PC-3 (cell line): ENCODE data around the gene RXRA. TPM values are rescaled to one million over a fixed set of nuclear protein-coding genes. Genes with fewer than 3 reads are reported as not detected.
A peak's percentile ranks its signal among the peaks of the same experiment; 100 is the strongest.

Experiments used
- ATAC-seq: fragments of 200-7000 bp; cut with Tn5 transposase; 2 replicates; pipeline ENCODE4 v1.9.1; 2020; ENCODE audit warnings: mild to moderate bottlenecking, moderate library complexity
- BruUV-seq: library from RNA; stranded (reverse); fragments of 400-500 nt; replicated peaks from 2 replicates; lab custom pipeline; 2021; lab: Mats Ljungman, UMichigan
- CTCF ChIA-PET: fragments of 300-600 bp; sonication (Branson Sonifier 250); formaldehyde crosslinking; loops from one replicate; lab custom pipeline; 2022; ENCODE audit warnings: antibody characterized with exemption; lab: Charles Lee
- POLR2A ChIA-PET: fragments of 300-600 bp; sonication (Branson Sonifier 250); formaldehyde crosslinking; loops from one replicate; lab custom pipeline; 2022; ENCODE audit warnings: antibody characterized with exemption; ENCODE audit not compliant: unreplicated experiment; lab: Charles Lee
- DNase-seq: peaks from one replicate; pipeline ENCODE4 v3.0.0-alpha.2; 2015
- H2AFZ ChIP-seq: fragments of 300-600 bp; sonication (generic); 2 replicates; pipeline ENCODE4 v1.6.0; 2016; ENCODE audit warnings: antibody characterized with exemption, low read length
- H3F3A ChIP-seq: fragments of 300-600 bp; sonication (generic); one replicate; pipeline ENCODE4 v1.6.0; 2017; ENCODE audit warnings: antibody characterized with exemption, low read length, control low read depth, mild to moderate bottlenecking; ENCODE audit not compliant: unreplicated experiment
- H3K27ac ChIP-seq: fragments of 300-600 bp; sonication (generic); 2 replicates; pipeline ENCODE4 v1.5.1; 2016; ENCODE audit warnings: mild to moderate bottlenecking, low read length
- H3K27me3 ChIP-seq: fragments of 300-600 bp; sonication (generic); 2 replicates; pipeline ENCODE4 v1.6.1; 2016; ENCODE audit warnings: low read length, mixed read lengths
- H3K36me3 ChIP-seq: fragments of 300-600 bp; sonication (generic); 2 replicates; pipeline ENCODE4 v1.6.1; 2016; ENCODE audit warnings: low read depth, mixed run types, low read length, mixed read lengths
- H3K4me1 ChIP-seq: fragments of 300-600 bp; sonication (generic); 2 replicates; pipeline ENCODE4 v1.5.1; 2016; ENCODE audit warnings: low read length; ENCODE audit not compliant: insufficient read depth
- H3K4me2 ChIP-seq: fragments of 300-600 bp; sonication (generic); 2 replicates; pipeline ENCODE4 v1.6.0; 2016; ENCODE audit warnings: low read length
- H3K4me3 ChIP-seq: fragments of 300-600 bp; sonication (generic); 2 replicates; pipeline ENCODE4 v1.5.1; 2016; ENCODE audit warnings: mild to moderate bottlenecking, low read length, mixed read lengths
- H3K79me2 ChIP-seq: fragments of 300-600 bp; sonication (generic); 2 replicates; pipeline ENCODE4 v1.6.1; 2017; ENCODE audit warnings: low read length, mixed read lengths
- H3K9ac ChIP-seq: fragments of 300-600 bp; sonication (generic); 2 replicates; pipeline ENCODE4 v1.6.0; 2016; ENCODE audit warnings: mild to moderate bottlenecking, low read length
- H3K9me2 ChIP-seq: fragments of 300-600 bp; sonication (generic); replicated peaks from 2 replicates; pipeline ENCODE4 v1.6.1; 2016; ENCODE audit warnings: mixed run types, low read length, mixed read lengths
- H3K9me3 ChIP-seq: fragments of 300-600 bp; sonication (generic); 2 replicates; pipeline ENCODE4 v1.6.1; 2016; ENCODE audit warnings: low read length, mixed read lengths
- H4K20me1 ChIP-seq: fragments of 300-600 bp; sonication (generic); 2 replicates; pipeline ENCODE4 v1.6.1; 2016; ENCODE audit warnings: low read length, mixed read lengths
- EZH2 ChIP-seq: fragments of 300-600 bp; sonication (generic); IDR thresholded peaks from one replicate; pipeline ENCODE4 v1.6.1; 2017; ENCODE audit warnings: antibody characterized with exemption, mild to moderate bottlenecking, low read length; ENCODE audit not compliant: unreplicated experiment
- EZH2phosphoT487 ChIP-seq: fragments of 300-600 bp; sonication (generic); IDR thresholded peaks from 2 replicates; pipeline ENCODE4 v1.6.1; 2018; ENCODE audit warnings: mild to moderate bottlenecking, antibody characterized with exemption, low read length, borderline replicate concordance
- intact Hi-C: fragments of 100-400 bp; cut with micrococcal nuclease; formaldehyde crosslinking; loops from 2 replicates; pipeline ENCODE4 v1.9.0; 2023
- total RNA-seq: library from RNA; depleted of rRNA; stranded (reverse); fragments of >200 nt; gene quantifications from 2 replicates; pipeline ENCODE4 v1.2.3, GENCODE V29; 2014
- TF ChIP-seq, protein P1 (sequence below): fragments of 300-600 bp; sonication (generic); conservative IDR thresholded peaks from 2 replicates; pipeline ENCODE4 v1.5.1; 2017; ENCODE audit warnings: antibody characterized with exemption, low read depth, mild to moderate bottlenecking, low read length

Gene RXRA
- total RNA-seq, 1 experiment from 2014 or later, result 17.5 TPM

DNA sequence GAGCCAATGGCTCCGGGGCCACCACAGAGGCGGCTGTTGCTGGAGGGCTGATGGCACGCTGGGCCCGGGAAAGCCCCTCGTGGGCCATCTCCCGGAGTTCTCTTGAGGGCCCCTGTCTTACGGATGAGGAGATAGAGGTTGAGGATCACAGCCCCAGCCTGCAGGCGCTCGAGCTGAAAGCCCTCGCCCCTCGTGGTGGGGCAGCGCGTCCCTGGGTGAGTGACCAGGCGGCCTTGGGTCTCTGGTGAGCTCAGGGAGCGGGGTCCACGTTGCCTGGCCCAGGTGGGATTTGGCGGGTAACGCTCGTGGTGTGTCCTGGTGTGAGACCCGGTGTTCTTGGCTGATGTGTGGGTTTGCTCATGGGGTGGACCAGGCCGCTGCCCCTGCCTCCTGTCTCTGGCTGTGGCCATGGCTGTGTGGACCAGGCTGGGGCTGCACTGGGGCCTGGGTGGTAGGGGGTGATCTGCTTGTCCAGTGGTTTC lies 38.9 kb downstream of the RXRA start:
- DNase-seq, result no peak
- no TSS peak for BruUV-seq
- H3K36me3 ChIP-seq, result no peaks in the 10 kb centered on the region
- no peaks in the 10 kb centered on the region for H3K9me3 ChIP-seq
- no peak overlapping the region for H2AFZ ChIP-seq
- TF ChIP-seq, protein P1, sequence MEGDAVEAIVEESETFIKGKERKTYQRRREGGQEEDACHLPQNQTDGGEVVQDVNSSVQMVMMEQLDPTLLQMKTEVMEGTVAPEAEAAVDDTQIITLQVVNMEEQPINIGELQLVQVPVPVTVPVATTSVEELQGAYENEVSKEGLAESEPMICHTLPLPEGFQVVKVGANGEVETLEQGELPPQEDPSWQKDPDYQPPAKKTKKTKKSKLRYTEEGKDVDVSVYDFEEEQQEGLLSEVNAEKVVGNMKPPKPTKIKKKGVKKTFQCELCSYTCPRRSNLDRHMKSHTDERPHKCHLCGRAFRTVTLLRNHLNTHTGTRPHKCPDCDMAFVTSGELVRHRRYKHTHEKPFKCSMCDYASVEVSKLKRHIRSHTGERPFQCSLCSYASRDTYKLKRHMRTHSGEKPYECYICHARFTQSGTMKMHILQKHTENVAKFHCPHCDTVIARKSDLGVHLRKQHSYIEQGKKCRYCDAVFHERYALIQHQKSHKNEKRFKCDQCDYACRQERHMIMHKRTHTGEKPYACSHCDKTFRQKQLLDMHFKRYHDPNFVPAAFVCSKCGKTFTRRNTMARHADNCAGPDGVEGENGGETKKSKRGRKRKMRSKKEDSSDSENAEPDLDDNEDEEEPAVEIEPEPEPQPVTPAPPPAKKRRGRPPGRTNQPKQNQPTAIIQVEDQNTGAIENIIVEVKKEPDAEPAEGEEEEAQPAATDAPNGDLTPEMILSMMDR, result no peak
- TF ChIP-seq EZH2phosphoT487 (no peak), EZH2 (no peak)
- H3F3A ChIP-seq, result no peaks in the 10 kb centered on the region
- H4K20me1 ChIP-seq, result no peaks in the 10 kb centered on the region
- H3K9me2 ChIP-seq, result no peaks in the 10 kb centered on the region
- CTCF ChIA-PET, result no interaction called here
- no peak overlapping the region for H3K4me2 ChIP-seq
- H3K4me3 ChIP-seq, result no peak overlapping the region
- H3K4me1 ChIP-seq, result no peaks in the 10 kb centered on the region
- no peak overlapping the region for H3K9ac ChIP-seq
- H3K79me2 ChIP-seq, result peaks cover 19% of the 10 kb centered on the region; the same call in 1 of the 2 replicates
- H3K27ac ChIP-seq, result no peak overlapping the region
- POLR2A ChIA-PET, result no interaction called here
- intact Hi-C loops, result loop anchor here (10.0 kb wide), 1 partner anchor 70 kb away; no protein-coding TSS in a partner anchor
- no peak for ATAC-seq
- H3K27me3 ChIP-seq, result no peaks in the 10 kb centered on the region

- H3K36me3 ChIP-seq, result no peaks in the 10 kb centered on the region
- POLR2A ChIA-PET, result no interaction called here
- BruUV-seq, result no TSS peak
- peaks cover 16% of the 10 kb centered on the region; the same call in 1 of the 2 replicates for H3K79me2 ChIP-seq
- H4K20me1 ChIP-seq, result no peaks in the 10 kb centered on the region
- no peaks in the 10 kb centered on the region for H3K9me3 ChIP-seq
- H3K27ac ChIP-seq, result no peak overlapping the region
- H3K4me3 ChIP-seq, result no peak overlapping the region
- H3K27me3 ChIP-seq, result no peaks in the 10 kb centered on the region
- DNase-seq (no peak), ATAC-seq (no peak)
- no peak overlapping the region for H3K9ac ChIP-seq
- H3K4me1 ChIP-seq, result no peaks in the 10 kb centered on the region
- H3F3A ChIP-seq, result no peaks in the 10 kb centered on the region
- no peak overlapping the region for H3K4me2 ChIP-seq
- CTCF ChIA-PET, result no interaction called here
- no peak overlapping the region for H2AFZ ChIP-seq
- intact Hi-C loops, result loop anchor here (10.0 kb wide), 1 partner anchor 69 kb away; no protein-coding TSS in a partner anchor
- no peaks in the 10 kb centered on the region for H3K9me2 ChIP-seq
- TF ChIP-seq EZH2phosphoT487 (no peak), EZH2 (no peak)
- TF ChIP-seq, protein P1, result no peak
Measured at GRCh38 chr9:134365791-134366222, 39.6 kb downstream of the RXRA start.

GRCh38 chr9:134366223-134367031 lies 40.2 kb downstream of the RXRA start:
- POLR2A ChIA-PET, result no interaction called here

More at GRCh38 chr9:134366223-134367031, 40.2 kb downstream of the RXRA start:
- Histone ChIP-seq H2AFZ (no peak overlapping the region), H3K27me3 (no peaks in the 10 kb centered on the region), H3K79me2 (0 out of 2 replicates have a peak, but pooled peaks cover 17% of the 10 kb centered on the region), H4K20me1 (no peaks in the 10 kb centered on the region), H3K9ac (no peak overlapping the region), H3K9me3 (no peaks in the 10 kb centered on the region), H3K4me1 (no peaks in the 10 kb centered on the region), H3K36me3 (no peaks in the 10 kb centered on the region), H3K9me2 (no peaks in the 10 kb centered on the region), H3K27ac (no peak overlapping the region), H3F3A (no peaks in the 10 kb centered on the region), H3K4me3 (no peak overlapping the region), H3K4me2 (no peak overlapping the region)
- peak; percentile 69 for ATAC-seq
- TF ChIP-seq EZH2 (no peak), EZH2phosphoT487 (no peak)
- TF ChIP-seq, protein P1, result no peak
- DNase-seq, result peak; percentile 33
- intact Hi-C loops, result loop anchor here (10.0 kb wide), 1 partner anchor 68 kb away; no protein-coding TSS in a partner anchor
- no TSS peak for BruUV-seq
- CTCF ChIA-PET, result interaction anchor here (0.7 kb wide), 1 partner anchor 11 kb away, joined by 6 read pairs; no protein-coding TSS in a partner anchor
